GM21619 (cell line): ENCODE data around the gene OR8G5.
"Not testable (repeated sequence)": the region's sequence is repeated elsewhere in the genome, so short reads cannot be mapped to it uniquely, and the experiment has no call there.

ENCODE experiments used
- ATAC-seq: cut with Tn5 transposase; IDR thresholded peaks from one replicate; pipeline ENCODE4 v1.9.1; 2021; ENCODE audit not compliant: unreplicated experiment

OR8G5 gene, protein sequence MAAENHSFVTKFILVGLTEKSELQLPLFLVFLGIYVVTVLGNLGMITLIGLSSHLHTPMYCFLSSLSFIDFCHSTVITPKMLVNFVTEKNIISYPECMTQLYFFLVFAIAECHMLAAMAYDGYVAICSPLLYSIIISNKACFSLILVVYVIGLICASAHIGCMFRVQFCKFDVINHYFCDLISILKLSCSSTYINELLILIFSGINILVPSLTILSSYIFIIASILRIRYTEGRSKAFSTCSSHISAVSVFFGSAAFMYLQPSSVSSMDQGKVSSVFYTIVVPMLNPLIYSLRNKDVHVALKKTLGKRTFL

DNA sequence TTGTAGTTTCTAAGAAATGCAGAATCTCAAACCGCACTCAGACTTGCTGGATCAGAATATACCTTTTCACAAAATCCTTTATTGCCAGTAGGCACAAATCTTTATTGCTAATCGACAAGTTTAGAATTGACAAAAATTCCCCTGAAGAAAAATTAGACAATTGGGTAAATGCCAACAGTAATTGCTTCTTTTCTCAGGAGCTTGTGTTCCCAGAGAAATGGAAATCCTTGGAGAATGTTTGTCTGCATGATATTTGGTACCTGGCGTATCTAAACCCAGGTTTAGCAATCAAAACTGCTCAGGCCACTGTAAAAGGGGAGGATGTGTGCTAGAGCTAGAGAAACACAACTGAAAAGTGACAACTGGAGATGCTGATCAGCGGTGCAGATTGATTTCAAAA lies at the start of gene OR8G5:
Gene OR8G5 (plus strand): TSS at position 301 of the 400 bp plus-strand sequence. CDS start 8,556 bp downstream, outside the sequence.
- no peak for ATAC-seq

DNA sequence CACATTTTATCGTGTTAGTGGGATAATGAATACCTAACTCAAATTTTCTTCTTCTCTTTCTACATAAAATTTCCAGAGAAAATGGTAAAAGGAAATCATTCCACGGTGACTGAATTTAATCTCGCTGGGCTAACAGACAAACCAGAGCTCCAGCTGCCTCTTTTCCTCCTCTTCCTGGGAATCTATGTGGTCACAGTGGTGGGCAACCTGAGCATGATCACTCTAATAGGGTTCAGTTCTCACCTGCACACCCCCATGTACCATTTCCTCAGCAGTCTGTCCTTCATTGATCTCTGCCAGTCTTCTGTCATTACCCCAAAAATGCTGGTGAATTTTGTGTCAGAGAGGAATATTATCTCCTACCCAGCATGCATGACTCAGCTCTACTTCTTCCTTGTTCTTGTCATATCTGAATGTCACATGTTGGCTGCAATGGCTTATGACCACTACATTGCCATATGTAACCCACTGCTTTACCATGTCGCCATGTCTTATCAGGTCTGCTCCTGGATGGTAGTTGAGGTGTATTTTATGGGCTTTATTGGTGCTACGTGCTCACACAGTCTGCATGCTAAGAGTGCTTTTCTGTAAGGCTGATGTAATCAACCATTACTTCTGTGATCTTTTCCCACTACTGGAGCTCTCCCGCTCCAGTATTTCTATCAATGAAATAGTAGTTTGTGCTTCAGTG lies 48.9 kb upstream of the OR8G5 start:
- ATAC-seq, result no peak

- no peak for ATAC-seq
These were observed 46.3 kb upstream of the OR8G5 start for GRCh38 chr11:124209824-124210357.

GRCh38 chr11:124210421-124210820 lies 45.8 kb upstream of the OR8G5 start:
- no peak for ATAC-seq

DNA sequence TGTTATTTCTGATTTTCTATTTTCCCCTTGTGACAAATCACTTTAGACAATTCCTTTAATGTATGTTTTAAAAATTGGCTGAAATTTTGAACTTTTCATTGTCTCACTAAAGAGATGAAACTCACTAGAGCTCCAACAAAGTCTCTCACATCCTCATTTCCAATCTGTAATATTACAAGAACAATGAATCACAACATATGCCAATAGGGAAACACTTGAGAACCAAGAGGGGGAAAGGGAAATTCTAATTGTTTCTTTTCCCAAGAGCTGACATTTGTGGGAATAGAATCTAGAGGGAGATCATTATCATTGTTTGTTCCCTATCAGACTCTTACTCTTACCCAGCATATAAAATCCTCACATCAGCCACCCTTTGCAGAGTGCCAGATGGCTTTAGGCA lies 44.9 kb upstream of the OR8G5 start:
- ATAC-seq, result no peak

- no peak for ATAC-seq
These were observed 42.1 kb upstream of the OR8G5 start for GRCh38 chr11:124214027-124214426.

- ATAC-seq, result no peak
These were observed 37.0 kb upstream of the OR8G5 start for GRCh38 chr11:124219126-124219525.

GRCh38 chr11:124222407-124222806 lies 33.8 kb upstream of the OR8G5 start:
- no peak for ATAC-seq

GRCh38 chr11:124224618-124225423 lies 31.4 kb upstream of the OR8G5 start:
- ATAC-seq, result not testable (repeated sequence)

GRCh38 chr11:124225471-124225870 lies 30.7 kb upstream of the OR8G5 start:
- ATAC-seq, result no peak

DNA sequence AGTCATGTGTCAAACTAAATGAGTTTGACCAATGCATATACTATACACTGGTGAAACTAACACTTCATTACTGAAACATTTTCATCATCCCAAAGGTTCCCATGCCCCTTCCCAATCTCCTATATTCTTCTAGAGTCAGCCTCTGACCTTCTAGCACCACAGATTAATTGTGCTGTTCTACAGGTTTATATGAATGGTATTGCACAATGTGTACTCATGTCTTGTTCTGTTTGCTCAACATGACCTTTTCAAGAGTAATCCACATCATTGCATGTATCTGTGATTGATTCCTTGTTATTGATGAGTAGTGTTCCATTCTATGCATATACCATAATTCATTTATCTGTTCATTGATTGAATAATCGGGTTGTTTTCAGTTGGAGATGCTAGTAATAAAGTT lies 22.8 kb upstream of the OR8G5 start:
- ATAC-seq, result no peak

GRCh38 chr11:124238512-124238911 lies 17.7 kb upstream of the OR8G5 start:
- ATAC-seq, result no peak

DNA sequence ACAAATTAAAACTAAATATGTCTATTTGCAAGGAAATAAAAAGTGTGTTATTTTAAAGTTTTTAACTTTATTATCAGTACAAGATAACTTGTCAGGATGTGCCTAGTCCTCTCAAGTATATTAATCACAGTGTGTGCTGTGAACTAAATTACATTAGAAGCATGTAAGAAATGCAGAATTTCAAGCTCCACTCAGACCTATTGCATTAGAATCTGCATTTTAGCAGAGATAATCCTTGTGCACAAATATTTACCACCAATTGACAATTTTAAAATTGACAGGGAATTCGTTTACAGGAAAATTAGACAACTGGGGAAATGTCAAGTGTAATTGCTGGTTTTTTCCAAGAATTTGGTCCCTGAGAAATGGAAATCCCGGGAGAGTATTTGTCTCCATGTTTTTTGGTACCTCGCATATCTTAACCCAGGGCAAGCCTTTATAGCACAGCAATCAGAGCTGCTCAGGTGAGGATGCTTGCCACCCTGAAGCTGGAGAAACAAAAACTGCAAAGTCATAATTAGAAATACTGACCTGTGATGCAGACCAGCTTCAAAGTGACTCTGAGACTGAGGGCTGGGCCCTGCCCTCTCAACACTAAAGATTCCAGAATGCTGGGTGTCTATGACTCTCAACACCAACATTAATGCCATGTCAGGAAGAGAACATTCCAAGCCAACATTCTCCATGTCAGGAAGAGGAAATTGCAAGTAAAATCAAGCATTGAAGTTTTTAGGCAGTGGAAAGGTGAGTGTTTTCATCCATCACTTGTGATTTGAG lies 15.4 kb upstream of the OR8G5 start, which contains the start of gene OR8G1:
Gene OR8G1 (plus strand): TSS at position 475 of the 777 bp plus-strand sequence. CDS start 8,581 bp downstream, outside the sequence.
- no peak for ATAC-seq

DNA sequence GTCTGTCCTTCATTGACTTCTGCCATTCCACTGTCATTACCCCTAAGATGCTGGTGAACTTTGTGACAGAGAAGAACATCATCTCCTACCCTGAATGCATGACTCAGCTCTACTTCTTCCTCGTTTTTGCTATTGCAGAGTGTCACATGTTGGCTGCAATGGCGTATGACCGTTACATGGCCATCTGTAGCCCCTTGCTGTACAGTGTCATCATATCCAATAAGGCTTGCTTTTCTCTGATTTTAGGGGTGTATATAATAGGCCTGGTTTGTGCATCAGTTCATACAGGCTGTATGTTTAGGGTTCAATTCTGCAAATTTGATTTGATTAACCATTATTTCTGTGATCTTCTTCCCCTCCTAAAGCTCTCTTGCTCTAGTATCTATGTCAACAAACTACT lies 6.3 kb upstream of the OR8G5 start:
- not testable (repeated sequence) for ATAC-seq

DNA sequence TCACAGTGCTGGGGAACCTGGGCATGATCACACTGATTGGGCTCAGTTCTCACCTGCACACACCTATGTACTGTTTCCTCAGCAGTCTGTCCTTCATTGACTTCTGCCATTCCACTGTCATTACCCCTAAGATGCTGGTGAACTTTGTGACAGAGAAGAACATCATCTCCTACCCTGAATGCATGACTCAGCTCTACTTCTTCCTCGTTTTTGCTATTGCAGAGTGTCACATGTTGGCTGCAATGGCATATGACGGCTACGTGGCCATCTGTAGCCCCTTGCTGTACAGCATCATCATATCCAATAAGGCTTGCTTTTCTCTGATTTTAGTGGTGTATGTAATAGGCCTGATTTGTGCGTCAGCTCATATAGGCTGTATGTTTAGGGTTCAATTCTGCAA lies 8.9 kb downstream of the OR8G5 start:
- ATAC-seq, result not testable (repeated sequence)

GRCh38 chr11:124270886-124271285 lies 14.7 kb downstream of the OR8G5 start:
- ATAC-seq, result not testable (repeated sequence)

GRCh38 chr11:124274000-124274399 lies 17.8 kb downstream of the OR8G5 start:
- ATAC-seq, result no peak

GRCh38 chr11:124276081-124276480 lies 19.9 kb downstream of the OR8G5 start:
- no peak for ATAC-seq

DNA sequence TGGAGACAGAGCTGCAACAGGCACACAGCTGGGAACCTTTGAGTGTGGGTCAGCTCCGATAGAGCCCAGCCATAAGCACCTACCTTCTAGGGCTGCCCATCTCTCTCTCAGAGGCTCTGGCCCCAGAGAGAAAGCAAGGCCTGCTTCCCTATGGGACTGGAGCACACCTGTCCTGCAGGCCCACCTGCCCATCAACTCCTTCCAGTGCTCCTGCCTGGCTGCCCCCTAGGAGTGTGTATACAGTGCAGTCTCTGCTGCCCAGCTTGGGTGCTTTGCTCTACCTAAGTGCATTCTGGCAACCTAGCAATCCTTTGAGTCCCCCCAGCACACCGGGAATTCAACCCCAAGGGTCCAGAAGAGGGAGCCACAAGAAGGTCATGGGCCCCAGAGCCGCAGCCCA lies 21.0 kb downstream of the OR8G5 start:
- no peak for ATAC-seq

- ATAC-seq, result no peak
These were observed 21.6 kb downstream of the OR8G5 start for GRCh38 chr11:124277804-124278203.
